IMR-90 (cell line): ENCODE results near the gene GLT1D1. TPM values are rescaled to one million over a fixed set of nuclear protein-coding genes. Genes with fewer than 3 reads are reported as not detected.

Source experiments
- ATAC-seq: fragments of 200-7000 bp; cut with Tn5 transposase; 2 replicates; pipeline ENCODE4 v1.9.1; 2020; ENCODE audit warnings: low read depth, mild to moderate bottlenecking, moderate library complexity
- BruUV-seq: library from RNA; stranded (reverse); fragments of 400-500 nt; replicated peaks from 2 replicates; lab custom pipeline; 2021; lab: Mats Ljungman, UMichigan
- CTCF ChIA-PET: fragments of 300-600 bp; formaldehyde crosslinking; extraction: SDS; loops from one replicate; lab custom pipeline; 2021; ENCODE audit warnings: antibody characterized with exemption; lab: Yijun Ruan, JAX
- POLR2A ChIA-PET: fragments of 300-600 bp; sonication (Branson Sonifier 250); formaldehyde crosslinking; loops from one replicate; lab custom pipeline; 2022; ENCODE audit warnings: antibody characterized with exemption; ENCODE audit not compliant: unreplicated experiment; lab: Charles Lee
- DNase-seq: peaks from one replicate; pipeline ENCODE4 v3.0.0; 2013
- H2AFZ ChIP-seq: replicated peaks from 2 replicates; pipeline ENCODE3; 2013; ENCODE audit warnings: low read length, mild to moderate bottlenecking; ENCODE audit not compliant: poor library complexity
- H2AK5ac ChIP-seq: 2 replicates; pipeline ENCODE4 v1.6.1; 2013; ENCODE audit warnings: low read depth, low read length, inconsistent platforms
- H2AK9ac ChIP-seq: replicated peaks from 2 replicates; pipeline ENCODE3; 2013; ENCODE audit warnings: mild to moderate bottlenecking, low read depth, low read length, moderate library complexity; ENCODE audit not compliant: poor library complexity
- H2BK120ac ChIP-seq: 2 replicates; pipeline ENCODE4 v1.6.1; 2013; ENCODE audit warnings: low read depth, low read length, inconsistent platforms
- H2BK15ac ChIP-seq: 3 replicates; pipeline ENCODE4 v1.6.1; 2013; ENCODE audit warnings: low read depth, low read length, inconsistent platforms
- H2BK20ac ChIP-seq: 2 replicates; pipeline ENCODE4 v1.6.1; 2013; ENCODE audit warnings: low read depth, mild to moderate bottlenecking, inconsistent platforms, low read length, moderate library complexity
- H2BK5ac ChIP-seq: 2 replicates; pipeline ENCODE4 v1.6.1; 2013; ENCODE audit warnings: mild to moderate bottlenecking, low read depth, low read length, inconsistent platforms; ENCODE audit not compliant: poor library complexity, severe bottlenecking
- H3K14ac ChIP-seq: replicated peaks from 2 replicates; pipeline ENCODE4 v1.6.1; 2013; ENCODE audit warnings: low read depth, low read length, inconsistent platforms
- H3K18ac ChIP-seq: 2 replicates; pipeline ENCODE4 v1.6.1; 2013; ENCODE audit warnings: low read depth, low read length, control low read depth
- H3K23ac ChIP-seq: 2 replicates; pipeline ENCODE4 v1.6.1; 2013; ENCODE audit warnings: low read depth, low read length, inconsistent platforms
- H3K27ac ChIP-seq: 2 replicates; pipeline ENCODE4 v1.5.1; 2013; ENCODE audit warnings: mild to moderate bottlenecking, control low read depth, low read length; ENCODE audit not compliant: insufficient read depth
- H3K27me3 ChIP-seq: 2 replicates; pipeline ENCODE4 v1.6.1; 2013; ENCODE audit warnings: low read length; ENCODE audit not compliant: control insufficient read depth, insufficient read depth
- H3K36me3 ChIP-seq: 2 replicates; pipeline ENCODE4 v1.6.1; 2013; ENCODE audit warnings: low read length, mixed read lengths; ENCODE audit not compliant: control insufficient read depth, insufficient read depth
- H3K4ac ChIP-seq: 2 replicates; pipeline ENCODE4 v1.6.1; 2013; ENCODE audit warnings: low read depth, low read length, inconsistent platforms
- H3K4me1 ChIP-seq: 2 replicates; pipeline ENCODE4 v1.6.1; 2013; ENCODE audit warnings: low read length, mixed read lengths; ENCODE audit not compliant: control insufficient read depth, insufficient read depth
- H3K4me2 ChIP-seq: 2 replicates; pipeline ENCODE4 v1.6.1; 2013; ENCODE audit warnings: low read depth, mild to moderate bottlenecking, control low read depth, low read length, moderate library complexity
- H3K4me3 ChIP-seq: 2 replicates; pipeline ENCODE4 v1.5.1; 2013; ENCODE audit warnings: low read depth, mild to moderate bottlenecking, control low read depth, low read length, moderate library complexity; ENCODE audit not compliant: insufficient read depth
- H3K56ac ChIP-seq: 2 replicates; pipeline ENCODE4 v1.6.1; 2013; ENCODE audit warnings: low read length, inconsistent platforms; ENCODE audit not compliant: insufficient read depth; ENCODE audit errors: extremely low read depth
- H3K79me1 ChIP-seq, 2 experiments: 2 replicates each; pipeline ENCODE4 v1.6.1; 2013; ENCODE audit warnings: low read length in 2 of 2, inconsistent platforms in 1 of 2, low read depth in 1 of 2
- H3K9ac ChIP-seq: 2 replicates; pipeline ENCODE4 v1.6.1; 2013; ENCODE audit warnings: low read depth, low read length, control low read depth
- H3K9me1 ChIP-seq: 2 replicates; pipeline ENCODE4 v1.6.1; 2013; ENCODE audit warnings: low read length, inconsistent platforms; ENCODE audit not compliant: insufficient read depth
- H3K9me3 ChIP-seq: 2 replicates; pipeline ENCODE4 v1.6.1; 2013; ENCODE audit warnings: low read length; ENCODE audit not compliant: control insufficient read depth, insufficient read depth
- H4K20me1 ChIP-seq: 2 replicates; pipeline ENCODE4 v1.6.1; 2013; ENCODE audit warnings: low read length, inconsistent platforms; ENCODE audit not compliant: insufficient read depth
- H4K5ac ChIP-seq: 2 replicates; pipeline ENCODE4 v1.6.1; 2013; ENCODE audit warnings: mild to moderate bottlenecking, low read depth, low read length, control low read depth
- H4K8ac ChIP-seq, 2 experiments: 2 replicates each; pipeline ENCODE4 v1.6.1; 2013; ENCODE audit warnings: low read depth in 2 of 2, low read length in 2 of 2, control low read depth in 1 of 2, inconsistent platforms in 1 of 2
- H4K91ac ChIP-seq: 2 replicates; pipeline ENCODE4 v1.6.1; 2013; ENCODE audit warnings: low read depth, low read length, inconsistent platforms; ENCODE audit not compliant: insufficient read depth
- BHLHE40 ChIP-seq: fragments of 150-350 bp; IDR thresholded peaks from 2 replicates; pipeline ENCODE4 v1.6.1; 2016; ENCODE audit warnings: mild to moderate bottlenecking, low read depth, low read length
- CEBPB ChIP-seq: IDR thresholded peaks from 2 replicates; pipeline ENCODE4 v1.6.1; 2012; ENCODE audit warnings: low read depth, low read length, improper control_type of control experiment
- CHD1 ChIP-seq: IDR thresholded peaks from 2 replicates; pipeline ENCODE4 v1.6.1; 2012; ENCODE audit warnings: low read depth, low read length, improper control_type of control experiment
- FOS ChIP-seq: fragments of 150-350 bp; IDR thresholded peaks from 2 replicates; pipeline ENCODE4 v1.6.1; 2016; ENCODE audit warnings: low read depth, low read length
- MAFK ChIP-seq: IDR thresholded peaks from 2 replicates; pipeline ENCODE4 v1.6.1; 2012; ENCODE audit warnings: low read depth, low read length, improper control_type of control experiment
- MAZ ChIP-seq: IDR thresholded peaks from 2 replicates; pipeline ENCODE4 v1.6.1; 2012; ENCODE audit warnings: low read depth, mild to moderate bottlenecking, low read length, improper control_type of control experiment, moderate library complexity, borderline replicate concordance
- MXI1 ChIP-seq: IDR thresholded peaks from 2 replicates; pipeline ENCODE4 v1.6.1; 2012; ENCODE audit warnings: low read depth, mild to moderate bottlenecking, low read length, moderate library complexity, borderline replicate concordance
- NFE2L2 ChIP-seq: fragments of 150-350 bp; IDR thresholded peaks from 2 replicates; pipeline ENCODE4 v1.6.1; 2016; ENCODE audit warnings: low read depth, mild to moderate bottlenecking, low read length
- POLR2A ChIP-seq: IDR thresholded peaks from 2 replicates; pipeline ENCODE4 v1.6.1; 2012; ENCODE audit warnings: mild to moderate bottlenecking, low read depth, low read length
- RAD21 ChIP-seq: IDR thresholded peaks from 2 replicates; pipeline ENCODE4 v1.6.1; 2012; ENCODE audit warnings: low read length, improper control_type of control experiment
- RCOR1 ChIP-seq: IDR thresholded peaks from 2 replicates; pipeline ENCODE4 v1.6.1; 2012; ENCODE audit warnings: mild to moderate bottlenecking, low read length, improper control_type of control experiment; ENCODE audit not compliant: insufficient replicate concordance
- RFX5 ChIP-seq: IDR thresholded peaks from 2 replicates; pipeline ENCODE4 v1.8.0; 2012; ENCODE audit warnings: low read depth, mild to moderate bottlenecking, low read length, moderate library complexity
- SMC3 ChIP-seq: fragments of 150-350 bp; IDR thresholded peaks from 2 replicates; pipeline ENCODE4 v1.6.1; 2016; ENCODE audit warnings: low read depth, mild to moderate bottlenecking, antibody characterized with exemption, low read length, moderate library complexity
- WGBS, 2 experiments: methylation state at CpG; one replicate each; pipeline versions ENCODE4 v1.1.5 to v1.1.7; 2013; ENCODE audit warnings: missing lambda C conversion rate in 2 of 2; ENCODE audit not compliant: insufficient read length in 1 of 2; ENCODE audit errors: extremely low coverage in 2 of 2; 5-methylcytosine and 5-hydroxymethylcytosine counted together
- dilution Hi-C: fragments of 300-500 bp; cut with HindIII; formaldehyde crosslinking; loops from one replicate; pipeline ENCODE4 v1.14.3; 2018; ENCODE audit warnings: low sequenced_read_pairs; ENCODE audit not compliant: unreplicated experiment
- in situ Hi-C: fragments of 300-500 bp; cut with MboI; formaldehyde crosslinking; loops from 3 replicates; pipeline ENCODE4 v1.14.3; 2019; ENCODE audit warnings: low sequenced_read_pairs, inconsistent platforms, mixed read lengths
- intact Hi-C: fragments of 100-400 bp; cut with micrococcal nuclease; formaldehyde crosslinking; loops from 2 replicates; pipeline ENCODE4 v1.10.0; 2022
- polyA plus RNA-seq, 3 experiments: library from polyadenylated mRNA; depleted of rRNA; stranded (reverse); fragments of >200 nt; gene quantifications; 2 replicates each; pipeline ENCODE4 v1.2.3, GENCODE V29; 2012; ENCODE audit warnings: low replicate concordance in 1 of 3
- total RNA-seq: library from RNA; depleted of rRNA; stranded (reverse); fragments of >200 nt; gene quantifications from 2 replicates; pipeline ENCODE4 v1.2.3, GENCODE V29; 2012
- TF ChIP-seq, protein P1 (sequence below): conservative IDR thresholded peaks from 2 replicates; pipeline ENCODE4 v1.5.1; 2012; ENCODE audit warnings: mild to moderate bottlenecking, low read depth, low read length, improper control_type of control experiment
- TF ChIP-seq, protein P2 (sequence below): fragments of 150-350 bp; IDR thresholded peaks from 2 replicates; pipeline ENCODE4 v1.6.1; 2016; ENCODE audit warnings: low read depth, mild to moderate bottlenecking, low read length, moderate library complexity, borderline replicate concordance
- TF ChIP-seq, protein P3 (sequence below): fragments of 150-350 bp; IDR thresholded peaks from 2 replicates; pipeline ENCODE4 v1.6.1; 2017; ENCODE audit warnings: mild to moderate bottlenecking, antibody characterized with exemption, low read length, low read depth

GLT1D1 gene
- total and polyA plus RNA-seq, 2 of the 4 experiments (the other 2 are of a cell fraction) = not detected

DNA sequence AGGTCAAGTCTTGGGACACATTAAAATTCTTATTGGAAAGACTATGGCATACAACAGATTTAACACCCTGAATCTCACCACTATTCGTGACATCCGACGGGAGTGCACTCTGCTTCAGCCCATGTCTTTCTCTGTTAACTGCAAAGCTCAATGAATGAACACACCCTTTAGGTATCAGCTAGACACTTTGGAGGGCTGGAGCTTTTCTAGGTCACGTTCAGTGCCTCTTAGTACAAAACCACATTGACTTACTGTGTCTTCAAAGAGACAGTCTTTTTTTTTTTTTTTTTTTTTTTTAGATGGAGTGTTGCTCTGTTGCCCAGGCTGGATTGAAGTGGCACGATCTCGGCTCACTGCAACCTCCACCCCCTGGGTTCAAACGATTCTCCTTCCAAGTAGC is 80.6 kb downstream of the GLT1D1 start:
- Histone ChIP-seq H2AK9ac (no peak overlapping the region), H3K4me1 (no peaks in the 10 kb centered on the region), H2AK5ac (no peak overlapping the region), H3K9me3 (peaks cover 36% of the 10 kb centered on the region), H3K36me3 (no peaks in the 10 kb centered on the region), H2BK5ac (no peak overlapping the region), H4K8ac (no peak overlapping the region), H3K23ac (no peak overlapping the region), H3K4me2 (no peak overlapping the region), H2BK120ac (no peak overlapping the region), H3K27me3 (no peaks in the 10 kb centered on the region), H4K5ac (no peak overlapping the region), H4K91ac (no peak overlapping the region), H2BK20ac (no peak overlapping the region), H3K18ac (no peak overlapping the region), H2BK15ac (no peak overlapping the region), H2AFZ (no peak overlapping the region), H3K9me1 (no peaks in the 10 kb centered on the region), H3K4ac (no peak overlapping the region), H3K14ac (no peak overlapping the region), H3K79me1 (no peaks in the 10 kb centered on the region), H3K4me3 (no peak overlapping the region), H3K27ac (no peak overlapping the region), H3K9ac (no peak overlapping the region), H3K56ac (no peak overlapping the region), H4K20me1 (no peaks in the 10 kb centered on the region)
- no peak for DNase-seq
- POLR2A ChIA-PET = no interaction called here
- TF ChIP-seq FOS (no peak), SMC3 (no peak), MXI1 (no peak), NFE2L2 (no peak), RCOR1 (no peak), CEBPB (no peak), MAFK (no peak), RFX5 (no peak), MAZ (no peak), POLR2A (no peak), CHD1 (no peak), RAD21 (no peak), BHLHE40 (no peak)
- TF ChIP-seq, protein P1, sequence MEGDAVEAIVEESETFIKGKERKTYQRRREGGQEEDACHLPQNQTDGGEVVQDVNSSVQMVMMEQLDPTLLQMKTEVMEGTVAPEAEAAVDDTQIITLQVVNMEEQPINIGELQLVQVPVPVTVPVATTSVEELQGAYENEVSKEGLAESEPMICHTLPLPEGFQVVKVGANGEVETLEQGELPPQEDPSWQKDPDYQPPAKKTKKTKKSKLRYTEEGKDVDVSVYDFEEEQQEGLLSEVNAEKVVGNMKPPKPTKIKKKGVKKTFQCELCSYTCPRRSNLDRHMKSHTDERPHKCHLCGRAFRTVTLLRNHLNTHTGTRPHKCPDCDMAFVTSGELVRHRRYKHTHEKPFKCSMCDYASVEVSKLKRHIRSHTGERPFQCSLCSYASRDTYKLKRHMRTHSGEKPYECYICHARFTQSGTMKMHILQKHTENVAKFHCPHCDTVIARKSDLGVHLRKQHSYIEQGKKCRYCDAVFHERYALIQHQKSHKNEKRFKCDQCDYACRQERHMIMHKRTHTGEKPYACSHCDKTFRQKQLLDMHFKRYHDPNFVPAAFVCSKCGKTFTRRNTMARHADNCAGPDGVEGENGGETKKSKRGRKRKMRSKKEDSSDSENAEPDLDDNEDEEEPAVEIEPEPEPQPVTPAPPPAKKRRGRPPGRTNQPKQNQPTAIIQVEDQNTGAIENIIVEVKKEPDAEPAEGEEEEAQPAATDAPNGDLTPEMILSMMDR = no peak
- TF ChIP-seq, protein P2, sequence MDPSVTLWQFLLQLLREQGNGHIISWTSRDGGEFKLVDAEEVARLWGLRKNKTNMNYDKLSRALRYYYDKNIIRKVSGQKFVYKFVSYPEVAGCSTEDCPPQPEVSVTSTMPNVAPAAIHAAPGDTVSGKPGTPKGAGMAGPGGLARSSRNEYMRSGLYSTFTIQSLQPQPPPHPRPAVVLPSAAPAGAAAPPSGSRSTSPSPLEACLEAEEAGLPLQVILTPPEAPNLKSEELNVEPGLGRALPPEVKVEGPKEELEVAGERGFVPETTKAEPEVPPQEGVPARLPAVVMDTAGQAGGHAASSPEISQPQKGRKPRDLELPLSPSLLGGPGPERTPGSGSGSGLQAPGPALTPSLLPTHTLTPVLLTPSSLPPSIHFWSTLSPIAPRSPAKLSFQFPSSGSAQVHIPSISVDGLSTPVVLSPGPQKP = no peak
- TF ChIP-seq, protein P3, sequence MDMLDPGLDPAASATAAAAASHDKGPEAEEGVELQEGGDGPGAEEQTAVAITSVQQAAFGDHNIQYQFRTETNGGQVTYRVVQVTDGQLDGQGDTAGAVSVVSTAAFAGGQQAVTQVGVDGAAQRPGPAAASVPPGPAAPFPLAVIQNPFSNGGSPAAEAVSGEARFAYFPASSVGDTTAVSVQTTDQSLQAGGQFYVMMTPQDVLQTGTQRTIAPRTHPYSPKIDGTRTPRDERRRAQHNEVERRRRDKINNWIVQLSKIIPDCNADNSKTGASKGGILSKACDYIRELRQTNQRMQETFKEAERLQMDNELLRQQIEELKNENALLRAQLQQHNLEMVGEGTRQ = no peak
- BruUV-seq = no TSS peak
- dilution Hi-C loops (no loop called here), intact Hi-C loops (no loop called here), in situ Hi-C loops (no loop called here)
- WGBS, 2 experiments = no CpG with 5 or more reads among the region's 7 CpGs
- CTCF ChIA-PET = interaction anchor here (0.5 to 0.6 kb wide), 2 partner anchors 49 to 79 kb away, joined by 3 read pairs; no protein-coding TSS in a partner anchor
- no peak for ATAC-seq
